Measurements from ENCODE around the gene SOX18.
"Not testable (repeated sequence)": the region's sequence is repeated elsewhere in the genome, so short reads cannot be mapped to it uniquely, and the experiment has no call there.

DNA sequence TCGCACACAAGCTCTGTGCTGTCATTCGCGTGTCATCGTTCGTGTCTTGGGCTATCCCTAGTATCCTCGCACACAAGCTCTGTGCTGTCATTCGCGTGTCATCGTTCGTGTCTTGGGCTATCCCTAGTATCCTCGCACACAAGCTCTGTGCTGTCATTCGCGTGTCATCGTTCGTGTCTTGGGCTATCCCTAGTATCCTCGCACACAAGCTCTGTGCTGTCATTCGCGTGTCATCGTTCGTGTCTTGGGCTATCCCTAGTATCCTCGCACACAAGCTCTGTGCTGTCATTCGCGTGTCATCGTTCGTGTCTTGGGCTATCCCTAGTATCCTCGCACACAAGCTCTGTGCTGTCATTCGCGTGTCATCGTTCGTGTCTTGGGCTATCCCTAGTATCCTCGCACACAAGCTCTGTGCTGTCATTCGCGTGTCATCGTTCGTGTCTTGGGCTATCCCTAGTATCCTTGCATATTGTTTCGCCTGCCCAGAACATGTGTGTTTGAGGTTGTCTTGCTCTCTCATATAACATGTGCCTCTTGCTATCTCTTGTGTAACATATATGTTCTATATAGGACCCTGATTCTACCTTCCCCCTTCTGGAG lies 37.9 kb upstream of the SOX18 start:
- TF ChIP-seq EZH2 (IDR thresholded peaks at IDR 0.05; ENCODE audit: borderline replicate concordance, low read depth, low read length, poor library complexity, severe bottlenecking), result not testable (repeated sequence)
- TF ChIP-seq, protein P1, sequence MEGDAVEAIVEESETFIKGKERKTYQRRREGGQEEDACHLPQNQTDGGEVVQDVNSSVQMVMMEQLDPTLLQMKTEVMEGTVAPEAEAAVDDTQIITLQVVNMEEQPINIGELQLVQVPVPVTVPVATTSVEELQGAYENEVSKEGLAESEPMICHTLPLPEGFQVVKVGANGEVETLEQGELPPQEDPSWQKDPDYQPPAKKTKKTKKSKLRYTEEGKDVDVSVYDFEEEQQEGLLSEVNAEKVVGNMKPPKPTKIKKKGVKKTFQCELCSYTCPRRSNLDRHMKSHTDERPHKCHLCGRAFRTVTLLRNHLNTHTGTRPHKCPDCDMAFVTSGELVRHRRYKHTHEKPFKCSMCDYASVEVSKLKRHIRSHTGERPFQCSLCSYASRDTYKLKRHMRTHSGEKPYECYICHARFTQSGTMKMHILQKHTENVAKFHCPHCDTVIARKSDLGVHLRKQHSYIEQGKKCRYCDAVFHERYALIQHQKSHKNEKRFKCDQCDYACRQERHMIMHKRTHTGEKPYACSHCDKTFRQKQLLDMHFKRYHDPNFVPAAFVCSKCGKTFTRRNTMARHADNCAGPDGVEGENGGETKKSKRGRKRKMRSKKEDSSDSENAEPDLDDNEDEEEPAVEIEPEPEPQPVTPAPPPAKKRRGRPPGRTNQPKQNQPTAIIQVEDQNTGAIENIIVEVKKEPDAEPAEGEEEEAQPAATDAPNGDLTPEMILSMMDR (conservative IDR thresholded peaks at IDR 0.05; ENCODE audit: low read depth, low read length), result not testable (repeated sequence)
